ENCODE measurements around the gene GABRA5.

GRCh38 chr15:26882616-26883365, 15.9 kb downstream of the GABRA5 start:
- TF ChIP-seq ZNF396 (CRISPR knock-in tag; IDR thresholded peaks at IDR 0.05; ENCODE audit: borderline replicate concordance) (no peak), CTCF (IDR thresholded peaks at IDR 0.05) (no peak), NR3C1 (CRISPR knock-in tag; conservative IDR thresholded peaks at IDR 0.05; ENCODE audit: low read depth) (no peak), HMGXB4 (CRISPR knock-in tag; IDR thresholded peaks at IDR 0.05) (no peak), ATF3 (CRISPR knock-in tag; conservative IDR thresholded peaks at IDR 0.05) (no peak), ZNF671 (CRISPR knock-in tag; IDR thresholded peaks at IDR 0.05) (no peak)

Measured in WTC11 (cell line).